Upper lobe of left lung (tissue), 6 donors: ENCODE data around the gene TOGARAM2. TPM values are rescaled to one million over a fixed set of nuclear protein-coding genes. Genes with fewer than 3 reads are reported as not detected.

Experiments
- ATAC-seq, 2 donors: fragments of 200-7000 bp; cut with Tn5 transposase; one replicate each; pipeline ENCODE4 v1.9.1; 2022; ENCODE audit warnings: mild to moderate bottlenecking in 2 of 2, moderate library complexity in 2 of 2; ENCODE audit not compliant: low FRiP score in 2 of 2
- DNase-seq, 2 donors: peaks; one replicate each; pipeline ENCODE4 v3.0.0-alpha.2; 2019 to 2020
- H3K27ac ChIP-seq, 4 donors: fragments of 200-600 bp; sonication (generic); one replicate each; pipeline ENCODE4 v1.5.1; 2016 to 2019
- H3K27me3 ChIP-seq, 4 donors: fragments of 200-600 bp; sonication (generic); one replicate each; pipeline ENCODE4 v1.5.1; 2017 to 2019
- H3K36me3 ChIP-seq, 4 donors: fragments of 200-600 bp; sonication (generic); one replicate each; pipeline ENCODE4 v1.5.1; 2016 to 2019
- H3K4me1 ChIP-seq, 4 donors: fragments of 200-600 bp; sonication (generic); one replicate each; pipeline ENCODE4 v1.5.1; 2018 to 2019
- H3K4me3 ChIP-seq, 4 donors: fragments of 200-600 bp; sonication (generic); one replicate each; pipeline ENCODE4 v1.5.1; 2017 to 2019; ENCODE audit warnings: mild to moderate bottlenecking in 2 of 4, moderate library complexity in 1 of 4
- H3K9me3 ChIP-seq, 4 donors: fragments of 200-600 bp; sonication (generic); one replicate each; pipeline ENCODE4 v1.5.1; 2018 to 2019
- EP300 ChIP-seq, 4 donors: sonication (generic); formaldehyde crosslinking; IDR thresholded peaks; one replicate each; pipeline ENCODE4 v1.5.1; 2017; ENCODE audit warnings: antibody characterized with exemption in 4 of 4, control low read depth in 2 of 4
- POLR2A ChIP-seq, 4 donors: fragments of 450-650 bp; IDR thresholded peaks; one replicate each; pipeline ENCODE4 v1.5.1; 2016 to 2017; ENCODE audit warnings: antibody characterized with exemption in 4 of 4, mild to moderate bottlenecking in 2 of 4
- POLR2AphosphoS5 ChIP-seq, 2 donors: sonication (generic); formaldehyde crosslinking; IDR thresholded peaks; one replicate each; pipeline ENCODE4 v1.5.1; 2017; ENCODE audit warnings: antibody characterized with exemption in 2 of 2
- WGBS, 2 donors: methylation state at CpG; one replicate each; pipeline ENCODE4 v1.1.5; 2017 to 2018; 5-methylcytosine and 5-hydroxymethylcytosine counted together
- total RNA-seq, 6 donors: library from RNA; depleted of rRNA in 4 of 6; stranded (reverse); fragments of >200 nt in 4 of 6; gene quantifications; one replicate each; pipeline versions ENCODE4 v1.1.0 to v1.2.1, GENCODE V29; 2016 to 2021
- TF ChIP-seq, protein P1 (sequence below), 6 experiments: fragments of 450-650 bp in 4 of 6; fragments of 200-600 bp in 2 of 6; sonication (generic) in 2 of 6; IDR thresholded peaks; one replicate each; pipeline ENCODE4 v1.5.1; 2016 to 2019; ENCODE audit warnings: antibody characterized with exemption in 6 of 6
- donor health status: DM: no; HTN: no; CAD: no; lungs with moderate emphysema.
- donor health status: DM: no; HTN: yes; CAD: no; lungs with severe emphysema.

TOGARAM2 gene
- total RNA-seq, 6 donors from 2014 or later: 0.37 to 24.5 (median 10.9) TPM

GRCh38 chr2:29052807-29053206, 71.7 kb downstream of the TOGARAM2 start:
- no peak overlapping the region for H3K27ac ChIP-seq
- H3K4me1 ChIP-seq: no peaks in the 10 kb centered on the region
- H3K9me3 ChIP-seq: no peaks in the 10 kb centered on the region
- peak in 1 of 2 donors; percentile 43 for DNase-seq
- WGBS, 2 donors: 59 to 83% methylated on average over 6 of the region's 6 CpGs
- TF ChIP-seq EP300 (IDR thresholded peaks at IDR 0.05) (no peak), POLR2A (IDR thresholded peaks at IDR 0.05) (no peak), POLR2AphosphoS5 (IDR thresholded peaks at IDR 0.05) (no peak)
- TF ChIP-seq, protein P1, sequence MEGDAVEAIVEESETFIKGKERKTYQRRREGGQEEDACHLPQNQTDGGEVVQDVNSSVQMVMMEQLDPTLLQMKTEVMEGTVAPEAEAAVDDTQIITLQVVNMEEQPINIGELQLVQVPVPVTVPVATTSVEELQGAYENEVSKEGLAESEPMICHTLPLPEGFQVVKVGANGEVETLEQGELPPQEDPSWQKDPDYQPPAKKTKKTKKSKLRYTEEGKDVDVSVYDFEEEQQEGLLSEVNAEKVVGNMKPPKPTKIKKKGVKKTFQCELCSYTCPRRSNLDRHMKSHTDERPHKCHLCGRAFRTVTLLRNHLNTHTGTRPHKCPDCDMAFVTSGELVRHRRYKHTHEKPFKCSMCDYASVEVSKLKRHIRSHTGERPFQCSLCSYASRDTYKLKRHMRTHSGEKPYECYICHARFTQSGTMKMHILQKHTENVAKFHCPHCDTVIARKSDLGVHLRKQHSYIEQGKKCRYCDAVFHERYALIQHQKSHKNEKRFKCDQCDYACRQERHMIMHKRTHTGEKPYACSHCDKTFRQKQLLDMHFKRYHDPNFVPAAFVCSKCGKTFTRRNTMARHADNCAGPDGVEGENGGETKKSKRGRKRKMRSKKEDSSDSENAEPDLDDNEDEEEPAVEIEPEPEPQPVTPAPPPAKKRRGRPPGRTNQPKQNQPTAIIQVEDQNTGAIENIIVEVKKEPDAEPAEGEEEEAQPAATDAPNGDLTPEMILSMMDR (IDR thresholded peaks at IDR 0.05): no peak
- peak in 1 of 2 donors; percentile 16 for ATAC-seq
- H3K4me3 ChIP-seq: no peak overlapping the region
- no peaks in the 10 kb centered on the region for H3K27me3 ChIP-seq
- H3K36me3 ChIP-seq: no peaks in the 10 kb centered on the region

DNA sequence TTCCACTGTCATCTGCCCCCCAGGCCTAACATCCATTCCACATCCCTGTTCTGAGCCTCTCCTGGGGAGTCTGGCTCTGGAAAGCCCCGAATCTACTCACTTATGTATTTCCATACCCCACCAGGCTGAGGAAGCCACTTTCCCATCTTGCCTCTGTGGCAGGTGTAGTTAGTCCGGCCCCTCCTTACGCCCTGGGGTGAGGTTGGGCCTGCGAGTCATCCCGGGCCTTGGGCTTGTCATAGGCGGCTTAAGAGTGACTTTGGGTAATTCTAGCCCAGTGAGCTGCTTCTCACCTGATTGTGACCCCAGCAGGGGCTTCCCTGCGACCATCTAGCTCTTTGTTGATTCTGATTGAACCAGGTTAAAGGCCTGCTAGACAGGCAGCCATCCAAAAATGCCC, 72.1 kb downstream of the TOGARAM2 start:
- WGBS, 2 donors: 83 to 89% methylated on average over 7 of the region's 7 CpGs

GRCh38 chr2:29053670-29054400, 72.7 kb downstream of the TOGARAM2 start:
- H3K4me1 ChIP-seq: no peaks in the 10 kb centered on the region
- no peaks in the 10 kb centered on the region for H3K9me3 ChIP-seq
- DNase-seq: no peak
- WGBS, 2 donors: 73 to 79% methylated on average over 5 of the region's 5 CpGs
- peak in 1 of 2 donors; percentile 36 for ATAC-seq
- no peaks in the 10 kb centered on the region for H3K27me3 ChIP-seq
- H3K4me3 ChIP-seq: no peak overlapping the region
- H3K36me3 ChIP-seq: no peaks in the 10 kb centered on the region
- TF ChIP-seq, protein P1 (IDR thresholded peaks at IDR 0.05): no peak
- TF ChIP-seq POLR2AphosphoS5 (IDR thresholded peaks at IDR 0.05) (no peak), POLR2A (IDR thresholded peaks at IDR 0.05) (no peak), EP300 (IDR thresholded peaks at IDR 0.05) (no peak)
- no peak overlapping the region for H3K27ac ChIP-seq

More for the DNA sequence above, 72.1 kb downstream of the TOGARAM2 start:
- TF ChIP-seq POLR2A (IDR thresholded peaks at IDR 0.05): no peak
- TF ChIP-seq, protein P1 (IDR thresholded peaks at IDR 0.05): no peak
- no peak for TF ChIP-seq POLR2AphosphoS5 (IDR thresholded peaks at IDR 0.05)
- TF ChIP-seq EP300 (IDR thresholded peaks at IDR 0.05): no peak
- DNase-seq: no peak
- H3K4me1 ChIP-seq: no peaks in the 10 kb centered on the region
- peak in 1 of 2 donors; percentile 17 for ATAC-seq
- H3K4me3 ChIP-seq: no peak overlapping the region
- H3K36me3 ChIP-seq: no peaks in the 10 kb centered on the region
- H3K9me3 ChIP-seq: no peaks in the 10 kb centered on the region
- H3K27ac ChIP-seq: no peak overlapping the region
- H3K27me3 ChIP-seq: no peaks in the 10 kb centered on the region

- H3K4me3 ChIP-seq: no peak overlapping the region
- 66 to 77% methylated on average over 6 to 7 of the region's 7 CpGs for WGBS, 2 donors
- no peaks in the 10 kb centered on the region for H3K4me1 ChIP-seq
- H3K27ac ChIP-seq: no peak overlapping the region
- no peak for TF ChIP-seq POLR2A (IDR thresholded peaks at IDR 0.05)
- TF ChIP-seq POLR2AphosphoS5 (IDR thresholded peaks at IDR 0.05): no peak
- TF ChIP-seq, protein P1 (IDR thresholded peaks at IDR 0.05): no peak
- no peak for TF ChIP-seq EP300 (IDR thresholded peaks at IDR 0.05)
- H3K36me3 ChIP-seq: no peaks in the 10 kb centered on the region
- DNase-seq (no peak), ATAC-seq (no peak)
- no peaks in the 10 kb centered on the region for H3K27me3 ChIP-seq
- H3K9me3 ChIP-seq: no peaks in the 10 kb centered on the region
Observed at GRCh38 chr2:29054430-29054829, 73.3 kb downstream of the TOGARAM2 start.

GRCh38 chr2:29055601-29056000, 74.5 kb downstream of the TOGARAM2 start:
- WGBS, 2 donors: 97 to 100% methylated on average over 1 of the region's 1 CpG
- H3K27me3 ChIP-seq: no peaks in the 10 kb centered on the region
- no peak for TF ChIP-seq POLR2A (IDR thresholded peaks at IDR 0.05)
- TF ChIP-seq POLR2AphosphoS5 (IDR thresholded peaks at IDR 0.05): no peak
- no peak for TF ChIP-seq EP300 (IDR thresholded peaks at IDR 0.05)
- TF ChIP-seq, protein P1 (IDR thresholded peaks at IDR 0.05): no peak
- H3K4me1 ChIP-seq: no peaks in the 10 kb centered on the region
- H3K36me3 ChIP-seq: no peaks in the 10 kb centered on the region
- H3K4me3 ChIP-seq: no peak overlapping the region
- no peaks in the 10 kb centered on the region for H3K9me3 ChIP-seq
- no peak overlapping the region for H3K27ac ChIP-seq
- no peak for ATAC-seq
- DNase-seq: no peak
